BLaER1 (cell line): ENCODE measurements around the gene SLCO4A1.

Experiments used
- H3K27ac ChIP-seq: shearing (Covaris generic); formaldehyde crosslinking; 2 replicates; pipeline ENCODE4 v1.8.1; 2022
- H3K27me3 ChIP-seq: shearing (Covaris generic); formaldehyde crosslinking; 2 replicates; pipeline ENCODE4 v1.8.1; 2022
- H3K36me3 ChIP-seq: shearing (Covaris generic); formaldehyde crosslinking; 2 replicates; pipeline ENCODE4 v1.8.1; 2022
- H3K4me1 ChIP-seq: shearing (Covaris generic); formaldehyde crosslinking; 2 replicates; pipeline ENCODE4 v1.8.1; 2022
- H3K4me2 ChIP-seq: shearing (Covaris generic); formaldehyde crosslinking; 2 replicates; pipeline ENCODE4 v1.8.1; 2022
- H3K4me3 ChIP-seq: shearing (Covaris generic); formaldehyde crosslinking; 2 replicates; pipeline ENCODE4 v1.8.1; 2022
- H3K9ac ChIP-seq: shearing (Covaris generic); formaldehyde crosslinking; 2 replicates; pipeline ENCODE4 v1.8.1; 2022
- H3K9me3 ChIP-seq: shearing (Covaris generic); formaldehyde crosslinking; 2 replicates; pipeline ENCODE4 v1.8.1; 2022
- H4K20me1 ChIP-seq: shearing (Covaris generic); formaldehyde crosslinking; 2 replicates; pipeline ENCODE4 v1.8.1; 2022
- Cebpa-rat ChIP-seq: shearing (Covaris generic); IDR thresholded peaks from 2 replicates; pipeline ENCODE4 v1.8.1; 2022

The SLCO4A1 gene

DNA sequence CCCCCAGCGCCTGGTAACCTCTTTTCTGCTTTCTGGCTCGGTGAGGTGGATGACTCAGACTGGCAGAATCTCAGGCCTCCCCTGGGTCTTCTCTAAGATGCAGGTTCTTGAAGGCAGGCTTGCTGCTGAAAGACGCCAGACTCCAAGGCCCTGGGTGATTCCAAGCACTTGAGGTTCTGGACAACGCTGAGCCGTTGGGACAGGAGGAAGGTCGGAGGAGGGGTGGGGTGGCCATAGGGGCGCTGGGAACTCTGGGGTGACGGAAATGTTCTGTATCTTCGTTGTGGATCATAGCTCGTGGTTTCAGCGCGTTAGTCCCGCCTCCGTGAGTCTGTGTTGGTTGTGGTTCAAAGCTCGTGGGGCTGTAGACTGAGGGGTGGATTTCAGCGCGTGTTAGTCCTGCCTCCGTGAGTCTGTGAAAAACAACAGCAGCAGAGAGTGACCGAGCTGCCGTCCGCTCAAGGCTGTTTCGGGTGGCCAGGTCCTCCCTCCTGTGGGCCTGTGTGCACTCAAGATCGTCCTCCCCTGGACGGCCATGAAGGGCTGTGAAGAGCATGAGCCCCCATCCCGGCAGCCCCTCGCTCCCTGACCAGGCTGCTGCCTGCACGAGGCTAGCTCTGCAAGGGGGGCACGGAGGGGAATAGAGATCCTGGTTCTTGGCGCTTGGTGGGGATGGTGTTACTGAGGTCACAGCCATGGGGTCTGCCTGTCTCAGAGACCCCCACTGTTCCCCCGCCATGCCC lies 74.1 kb downstream of the SLCO4A1 start:
- peak overlapping the region; percentile 80 for H3K4me2 ChIP-seq
- no peak overlapping the region for H3K4me3 ChIP-seq

DNA sequence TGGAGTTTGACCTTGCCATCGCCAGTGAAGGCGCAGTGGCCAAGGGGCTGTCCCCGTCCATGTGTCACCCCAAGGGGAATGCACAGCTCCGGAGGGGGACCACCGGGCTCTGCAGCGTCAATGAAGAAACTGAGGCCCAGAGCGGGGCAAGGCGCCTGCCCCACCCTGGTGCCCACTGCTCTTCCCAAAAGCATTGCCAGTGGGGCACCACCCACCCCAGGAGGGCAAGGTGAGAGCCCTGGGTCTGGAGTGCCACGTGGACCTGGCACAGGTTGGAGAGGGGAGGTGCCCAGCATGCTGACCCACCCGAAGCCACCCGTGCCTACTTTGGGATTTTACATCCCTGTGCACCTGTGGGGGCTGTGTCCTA lies 74.6 kb downstream of the SLCO4A1 start:
- Histone ChIP-seq H3K36me3 (no peaks in the 10 kb centered on the region), H3K4me1 (peaks cover 43% of the 10 kb centered on the region), H3K4me3 (no peak overlapping the region), H3K9me3 (peaks cover 27% of the 10 kb centered on the region), H3K4me2 (peak overlapping the region; percentile 80), H3K27ac (peak overlapping the region; percentile 52; the same call in 1 of the 2 replicates), H3K9ac (no peak overlapping the region), H3K27me3 (no peaks in the 10 kb centered on the region), H4K20me1 (no peaks in the 10 kb centered on the region)
- no peak for TF ChIP-seq Cebpa-rat

More for the DNA sequence above, 74.1 kb downstream of the SLCO4A1 start:
- no peak for TF ChIP-seq Cebpa-rat
- peaks cover 23% of the 10 kb centered on the region for H3K9me3 ChIP-seq
- peak overlapping the region; percentile 52 for H3K27ac ChIP-seq
- H3K27me3 ChIP-seq, result no peaks in the 10 kb centered on the region
- H3K4me1 ChIP-seq, result peaks cover 37% of the 10 kb centered on the region
- H3K9ac ChIP-seq, result peak overlapping the region; percentile 61
- no peaks in the 10 kb centered on the region for H4K20me1 ChIP-seq
- no peaks in the 10 kb centered on the region for H3K36me3 ChIP-seq

DNA sequence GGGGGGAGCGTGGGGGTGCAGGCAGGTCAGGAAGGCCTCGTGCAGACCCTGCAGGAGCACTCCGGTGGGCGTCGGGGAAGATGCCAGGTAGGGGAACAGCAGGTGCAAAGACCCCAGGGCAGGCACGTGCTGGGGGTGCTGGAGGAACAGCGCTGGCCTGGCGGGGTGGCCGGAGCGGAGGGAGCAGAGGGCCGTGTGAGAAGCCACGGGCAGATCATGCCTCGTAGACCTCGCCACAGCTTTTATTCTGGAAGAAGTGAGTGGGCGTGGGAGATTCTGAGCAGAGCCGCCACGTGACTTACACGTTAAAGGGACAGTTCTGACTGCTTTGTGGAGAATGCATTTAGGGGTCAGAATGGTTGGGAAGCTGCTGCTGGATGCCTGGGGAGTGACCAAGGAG lies 75.6 kb downstream of the SLCO4A1 start:
- H3K27ac ChIP-seq, result no peak overlapping the region
- no peak overlapping the region for H3K9ac ChIP-seq
- TF ChIP-seq Cebpa-rat, result no peak
- H3K27me3 ChIP-seq, result no peaks in the 10 kb centered on the region
- peaks cover 53% of the 10 kb centered on the region for H3K4me1 ChIP-seq
- H3K9me3 ChIP-seq, result peaks cover 27% of the 10 kb centered on the region
- no peak overlapping the region for H3K4me3 ChIP-seq
- H3K4me2 ChIP-seq, result no peak overlapping the region
- no peaks in the 10 kb centered on the region for H4K20me1 ChIP-seq
- no peaks in the 10 kb centered on the region for H3K36me3 ChIP-seq

DNA sequence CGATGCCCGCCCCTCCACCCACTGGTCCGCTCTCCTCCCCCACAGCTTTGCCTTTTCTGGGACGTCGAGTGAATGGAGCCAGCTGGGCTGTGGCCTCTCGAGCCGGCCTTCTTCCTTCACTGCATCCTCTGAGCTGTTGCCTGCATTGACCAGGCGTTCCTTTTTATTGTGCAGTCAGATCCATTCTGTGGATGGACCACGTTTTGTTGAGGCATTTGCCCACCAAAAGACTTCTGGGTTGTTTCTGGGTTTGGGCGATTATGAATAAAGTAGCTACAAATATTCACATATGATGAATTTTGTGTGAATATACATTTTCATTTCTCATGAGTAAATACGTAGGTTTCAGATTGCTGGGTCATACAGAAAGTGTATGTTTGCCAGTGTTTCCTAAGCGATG lies 76.2 kb downstream of the SLCO4A1 start:
- Histone ChIP-seq H3K4me3 (no peak overlapping the region), H4K20me1 (no peaks in the 10 kb centered on the region), H3K27me3 (no peaks in the 10 kb centered on the region), H3K36me3 (no peaks in the 10 kb centered on the region), H3K4me1 (peaks cover 59% of the 10 kb centered on the region), H3K9ac (no peak overlapping the region), H3K4me2 (no peak overlapping the region), H3K9me3 (peaks cover 27% of the 10 kb centered on the region), H3K27ac (no peak overlapping the region)
- TF ChIP-seq Cebpa-rat, result no peak

DNA sequence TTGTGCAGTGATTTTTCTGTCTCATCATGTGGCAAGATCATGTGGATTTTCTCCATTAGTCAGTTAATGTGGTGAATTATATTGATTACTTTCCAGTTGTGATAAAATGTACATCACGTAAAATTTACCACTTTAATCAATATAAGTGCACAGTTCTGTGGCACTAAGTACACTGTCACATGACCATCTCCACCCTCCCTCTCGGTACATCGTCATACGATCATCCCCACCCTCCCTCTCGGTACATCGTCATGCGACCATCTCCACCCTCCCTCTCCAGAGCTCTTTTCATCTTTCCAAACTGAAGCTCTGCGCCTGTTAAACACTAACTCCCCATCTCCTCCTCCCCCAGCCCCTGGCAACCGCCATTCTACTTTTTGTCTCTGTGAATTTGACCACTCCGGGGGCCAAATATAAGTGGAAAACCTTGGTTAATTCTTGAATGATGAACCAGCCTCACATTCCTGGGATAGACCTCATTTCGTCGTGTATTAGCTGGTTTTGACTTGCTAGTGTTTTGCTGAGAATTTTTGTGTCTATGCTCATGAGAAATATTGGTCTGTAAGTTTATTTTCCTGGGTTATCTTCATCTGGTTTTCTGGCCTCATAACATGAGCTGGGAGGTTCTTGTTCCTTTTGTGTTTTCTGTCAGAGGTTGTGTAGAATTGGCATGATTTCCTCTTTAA lies 77.1 kb downstream of the SLCO4A1 start:
- Histone ChIP-seq H3K27me3 (no peaks in the 10 kb centered on the region), H3K36me3 (no peaks in the 10 kb centered on the region), H3K9ac (no peak overlapping the region), H3K4me3 (no peak overlapping the region), H3K4me2 (no peak overlapping the region), H4K20me1 (no peaks in the 10 kb centered on the region), H3K9me3 (peaks cover 27% of the 10 kb centered on the region), H3K4me1 (peaks cover 62% of the 10 kb centered on the region), H3K27ac (no peak overlapping the region)
- no peak for TF ChIP-seq Cebpa-rat
